Erythroblast (primary cell): Measurements from ENCODE around the gene SUSD3.

Experiments
- GATA1 ChIP-seq: IDR thresholded peaks from 2 replicates; pipeline ENCODE4 v1.6.1; 2011; ENCODE audit warnings: low read depth, mild to moderate bottlenecking, control low read depth, low read length, moderate library complexity
- POLR2A ChIP-seq: IDR thresholded peaks from 2 replicates; pipeline ENCODE4 v1.6.1; 2011; ENCODE audit warnings: mild to moderate bottlenecking, low read length

- no peak for TF ChIP-seq POLR2A
- no peak for TF ChIP-seq GATA1
These were observed 70.8 kb downstream of the SUSD3 start for GRCh38 chr9:93129286-93129685.
